SK-N-SH treated with all-trans-retinoic acid at 6 μM for 48 hours (cell line): Measurements from ENCODE around the gene ISG20.

ENCODE experiments used
- ATAC-seq: fragments of 200-7000 bp; cut with Tn5 transposase; 3 replicates; pipeline ENCODE4 v1.9.1; 2020; ENCODE audit warnings: mild to moderate bottlenecking, moderate library complexity
- ARNTL ChIP-seq: fragments of 450-650 bp; formaldehyde crosslinking; IDR thresholded peaks from 2 replicates; pipeline ENCODE4 v1.5.0; 2020; ENCODE audit warnings: low read depth, mild to moderate bottlenecking, moderate library complexity, borderline replicate concordance
- BACH2 ChIP-seq: fragments of 250-450 bp; sonication (Bioruptor Pico); IDR thresholded peaks from 2 replicates; pipeline ENCODE4 v1.9.0; 2021; ENCODE audit warnings: mild to moderate bottlenecking, borderline replicate concordance
- CSDC2 ChIP-seq: fragments of 250-450 bp; sonication (Bioruptor Pico); IDR thresholded peaks from 2 replicates; pipeline ENCODE4 v1.5.0; 2020; ENCODE audit warnings: mild to moderate bottlenecking, moderate library complexity
- ESRRG ChIP-seq: fragments of 250-450 bp; sonication (Bioruptor Pico); IDR thresholded peaks from 2 replicates; pipeline ENCODE4 v1.6.1; 2021; ENCODE audit warnings: mild to moderate bottlenecking
- GLIS3 ChIP-seq: fragments of 250-450 bp; sonication (Bioruptor Pico); IDR thresholded peaks from 2 replicates; pipeline ENCODE4 v1.5.0; 2020; ENCODE audit warnings: mild to moderate bottlenecking, moderate library complexity
- ISL1 ChIP-seq: fragments of 250-450 bp; sonication (Bioruptor Pico); IDR thresholded peaks from 2 replicates; pipeline ENCODE4 v2.1.2; 2022; ENCODE audit warnings: mild to moderate bottlenecking, moderate library complexity
- OSR1 ChIP-seq: fragments of 250-450 bp; sonication (Bioruptor Pico); IDR thresholded peaks from 2 replicates; pipeline ENCODE4 v1.8.0; 2022; ENCODE audit warnings: moderate library complexity, mild to moderate bottlenecking, inconsistent platforms
- PPARA ChIP-seq: fragments of 250-450 bp; sonication (Bioruptor Pico); IDR thresholded peaks from 2 replicates; pipeline ENCODE4 v1.5.0; 2020; ENCODE audit warnings: mild to moderate bottlenecking, borderline replicate concordance
- RARB ChIP-seq: fragments of 250-450 bp; sonication (Bioruptor Pico); IDR thresholded peaks from 2 replicates; pipeline ENCODE4 v1.8.0; 2021; ENCODE audit warnings: mild to moderate bottlenecking, moderate library complexity
- SNAI2 ChIP-seq: fragments of 250-450 bp; sonication (Bioruptor Pico); IDR thresholded peaks from 2 replicates; pipeline ENCODE4 v1.5.0; 2020; ENCODE audit warnings: mild to moderate bottlenecking, moderate library complexity
- TCF4 ChIP-seq: fragments of 250-450 bp; sonication (Bioruptor Pico); IDR thresholded peaks from 2 replicates; pipeline ENCODE4 v1.8.0; 2021; ENCODE audit warnings: mild to moderate bottlenecking, moderate library complexity, borderline replicate concordance
- TOX ChIP-seq: fragments of 250-450 bp; sonication (Bioruptor Pico); IDR thresholded peaks from 2 replicates; pipeline ENCODE4 v1.8.0; 2021; ENCODE audit warnings: mild to moderate bottlenecking, moderate library complexity, borderline replicate concordance
- ZC3H10 ChIP-seq: fragments of 250-450 bp; sonication (Bioruptor Pico); IDR thresholded peaks from 2 replicates; pipeline ENCODE4 v1.5.1; 2021; ENCODE audit warnings: mild to moderate bottlenecking, moderate library complexity
- ZFP3 ChIP-seq: fragments of 250-450 bp; sonication (Bioruptor Pico); IDR thresholded peaks from 2 replicates; pipeline ENCODE4 v1.5.0; 2020; ENCODE audit warnings: mild to moderate bottlenecking, moderate library complexity
- ZFP30 ChIP-seq: fragments of 450-650 bp; formaldehyde crosslinking; IDR thresholded peaks from 2 replicates; pipeline ENCODE4 v1.5.0; 2022; ENCODE audit warnings: mild to moderate bottlenecking, moderate library complexity
- ZNF565 ChIP-seq: fragments of 450-650 bp; formaldehyde crosslinking; conservative IDR thresholded peaks from 2 replicates; pipeline ENCODE4 v1.5.0; 2020; ENCODE audit warnings: low read depth, mild to moderate bottlenecking, moderate library complexity
- ZNF8 ChIP-seq: fragments of 450-650 bp; formaldehyde crosslinking; IDR thresholded peaks from 2 replicates; pipeline ENCODE4 v1.5.0; 2020; ENCODE audit warnings: mild to moderate bottlenecking, moderate library complexity
- TF ChIP-seq, protein P1 (sequence below): fragments of 250-450 bp; sonication (Bioruptor Pico); IDR thresholded peaks from 2 replicates; pipeline ENCODE4 v1.8.0; 2020; ENCODE audit warnings: mild to moderate bottlenecking, moderate library complexity, borderline replicate concordance
- TF ChIP-seq, protein P2 (sequence below): fragments of 250-450 bp; sonication (Bioruptor Pico); IDR thresholded peaks from 2 replicates; pipeline ENCODE4 v1.5.1; 2020; ENCODE audit warnings: low read depth, mild to moderate bottlenecking, moderate library complexity
- TF ChIP-seq, protein P3 (sequence below): fragments of 250-450 bp; sonication (Bioruptor Pico); IDR thresholded peaks from 2 replicates; pipeline ENCODE4 v1.5.0; 2020; ENCODE audit warnings: mild to moderate bottlenecking, moderate library complexity
- TF ChIP-seq, protein P4 (sequence below): fragments of 250-450 bp; sonication (Bioruptor Pico); IDR thresholded peaks from 2 replicates; pipeline ENCODE4 v1.8.0; 2021; ENCODE audit warnings: low read depth, mild to moderate bottlenecking, moderate library complexity, borderline replicate concordance

Gene ISG20

DNA sequence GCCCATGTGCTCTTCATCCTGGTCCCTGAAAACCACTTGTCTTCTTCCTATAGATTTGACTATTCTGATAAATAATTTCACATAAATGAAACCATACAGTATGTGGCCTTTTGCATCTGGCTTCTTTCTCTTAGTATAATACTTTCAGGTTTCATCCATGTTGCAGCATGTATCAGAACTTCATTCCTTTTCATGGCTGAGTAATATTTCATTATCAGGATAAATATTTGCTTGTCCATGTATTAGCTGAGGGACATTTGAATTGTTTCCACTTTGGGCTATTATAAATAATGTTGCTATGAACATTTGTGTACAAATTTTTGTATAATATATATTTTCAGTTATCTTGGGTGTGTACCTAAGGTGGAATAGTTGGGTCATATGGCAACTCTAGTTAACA, 47.4 kb upstream of the ISG20 start (continued):
- TF ChIP-seq ZNF565 (CRISPR knock-in tag) (no peak), OSR1 (CRISPR knock-in tag) (no peak), ISL1 (CRISPR knock-in tag) (no peak), BACH2 (CRISPR knock-in tag) (no peak), TOX (CRISPR knock-in tag) (no peak)

GRCh38 chr15:88603885-88604284, 34.9 kb upstream of the ISG20 start:
- 0 out of 3 replicates have a peak, but pooled peaks have one; percentile 24 for ATAC-seq
- TF ChIP-seq, protein P1, sequence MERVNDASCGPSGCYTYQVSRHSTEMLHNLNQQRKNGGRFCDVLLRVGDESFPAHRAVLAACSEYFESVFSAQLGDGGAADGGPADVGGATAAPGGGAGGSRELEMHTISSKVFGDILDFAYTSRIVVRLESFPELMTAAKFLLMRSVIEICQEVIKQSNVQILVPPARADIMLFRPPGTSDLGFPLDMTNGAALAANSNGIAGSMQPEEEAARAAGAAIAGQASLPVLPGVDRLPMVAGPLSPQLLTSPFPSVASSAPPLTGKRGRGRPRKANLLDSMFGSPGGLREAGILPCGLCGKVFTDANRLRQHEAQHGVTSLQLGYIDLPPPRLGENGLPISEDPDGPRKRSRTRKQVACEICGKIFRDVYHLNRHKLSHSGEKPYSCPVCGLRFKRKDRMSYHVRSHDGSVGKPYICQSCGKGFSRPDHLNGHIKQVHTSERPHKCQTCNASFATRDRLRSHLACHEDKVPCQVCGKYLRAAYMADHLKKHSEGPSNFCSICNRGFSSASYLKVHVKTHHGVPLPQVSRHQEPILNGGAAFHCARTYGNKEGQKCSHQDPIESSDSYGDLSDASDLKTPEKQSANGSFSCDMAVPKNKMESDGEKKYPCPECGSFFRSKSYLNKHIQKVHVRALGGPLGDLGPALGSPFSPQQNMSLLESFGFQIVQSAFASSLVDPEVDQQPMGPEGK (CRISPR knock-in tag): no peak
- TF ChIP-seq PPARA (CRISPR knock-in tag) (no peak), ARNTL (CRISPR knock-in tag) (no peak), ZFP3 (CRISPR knock-in tag) (no peak), CSDC2 (CRISPR knock-in tag) (no peak), SNAI2 (CRISPR knock-in tag) (no peak), RARB (CRISPR knock-in tag) (no peak), ZFP30 (CRISPR knock-in tag) (no peak), ZC3H10 (CRISPR knock-in tag) (no peak), ZNF8 (CRISPR knock-in tag) (no peak), ZNF565 (CRISPR knock-in tag) (no peak), GLIS3 (CRISPR knock-in tag) (no peak), ESRRG (CRISPR knock-in tag) (no peak), TCF4 (CRISPR knock-in tag) (no peak), TOX (CRISPR knock-in tag) (no peak), ISL1 (CRISPR knock-in tag) (no peak), OSR1 (CRISPR knock-in tag) (no peak)
- TF ChIP-seq, protein P2, sequence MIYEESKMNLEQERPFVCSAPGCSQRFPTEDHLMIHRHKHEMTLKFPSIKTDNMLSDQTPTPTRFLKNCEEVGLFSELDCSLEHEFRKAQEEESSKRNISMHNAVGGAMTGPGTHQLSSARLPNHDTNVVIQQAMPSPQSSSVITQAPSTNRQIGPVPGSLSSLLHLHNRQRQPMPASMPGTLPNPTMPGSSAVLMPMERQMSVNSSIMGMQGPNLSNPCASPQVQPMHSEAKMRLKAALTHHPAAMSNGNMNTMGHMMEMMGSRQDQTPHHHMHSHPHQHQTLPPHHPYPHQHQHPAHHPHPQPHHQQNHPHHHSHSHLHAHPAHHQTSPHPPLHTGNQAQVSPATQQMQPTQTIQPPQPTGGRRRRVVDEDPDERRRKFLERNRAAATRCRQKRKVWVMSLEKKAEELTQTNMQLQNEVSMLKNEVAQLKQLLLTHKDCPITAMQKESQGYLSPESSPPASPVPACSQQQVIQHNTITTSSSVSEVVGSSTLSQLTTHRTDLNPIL (CRISPR knock-in tag): no peak
- TF ChIP-seq, protein P3, sequence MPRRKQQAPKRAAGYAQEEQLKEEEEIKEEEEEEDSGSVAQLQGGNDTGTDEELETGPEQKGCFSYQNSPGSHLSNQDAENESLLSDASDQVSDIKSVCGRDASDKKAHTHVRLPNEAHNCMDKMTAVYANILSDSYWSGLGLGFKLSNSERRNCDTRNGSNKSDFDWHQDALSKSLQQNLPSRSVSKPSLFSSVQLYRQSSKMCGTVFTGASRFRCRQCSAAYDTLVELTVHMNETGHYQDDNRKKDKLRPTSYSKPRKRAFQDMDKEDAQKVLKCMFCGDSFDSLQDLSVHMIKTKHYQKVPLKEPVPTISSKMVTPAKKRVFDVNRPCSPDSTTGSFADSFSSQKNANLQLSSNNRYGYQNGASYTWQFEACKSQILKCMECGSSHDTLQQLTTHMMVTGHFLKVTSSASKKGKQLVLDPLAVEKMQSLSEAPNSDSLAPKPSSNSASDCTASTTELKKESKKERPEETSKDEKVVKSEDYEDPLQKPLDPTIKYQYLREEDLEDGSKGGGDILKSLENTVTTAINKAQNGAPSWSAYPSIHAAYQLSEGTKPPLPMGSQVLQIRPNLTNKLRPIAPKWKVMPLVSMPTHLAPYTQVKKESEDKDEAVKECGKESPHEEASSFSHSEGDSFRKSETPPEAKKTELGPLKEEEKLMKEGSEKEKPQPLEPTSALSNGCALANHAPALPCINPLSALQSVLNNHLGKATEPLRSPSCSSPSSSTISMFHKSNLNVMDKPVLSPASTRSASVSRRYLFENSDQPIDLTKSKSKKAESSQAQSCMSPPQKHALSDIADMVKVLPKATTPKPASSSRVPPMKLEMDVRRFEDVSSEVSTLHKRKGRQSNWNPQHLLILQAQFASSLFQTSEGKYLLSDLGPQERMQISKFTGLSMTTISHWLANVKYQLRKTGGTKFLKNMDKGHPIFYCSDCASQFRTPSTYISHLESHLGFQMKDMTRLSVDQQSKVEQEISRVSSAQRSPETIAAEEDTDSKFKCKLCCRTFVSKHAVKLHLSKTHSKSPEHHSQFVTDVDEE (CRISPR knock-in tag): no peak
- TF ChIP-seq, protein P4, sequence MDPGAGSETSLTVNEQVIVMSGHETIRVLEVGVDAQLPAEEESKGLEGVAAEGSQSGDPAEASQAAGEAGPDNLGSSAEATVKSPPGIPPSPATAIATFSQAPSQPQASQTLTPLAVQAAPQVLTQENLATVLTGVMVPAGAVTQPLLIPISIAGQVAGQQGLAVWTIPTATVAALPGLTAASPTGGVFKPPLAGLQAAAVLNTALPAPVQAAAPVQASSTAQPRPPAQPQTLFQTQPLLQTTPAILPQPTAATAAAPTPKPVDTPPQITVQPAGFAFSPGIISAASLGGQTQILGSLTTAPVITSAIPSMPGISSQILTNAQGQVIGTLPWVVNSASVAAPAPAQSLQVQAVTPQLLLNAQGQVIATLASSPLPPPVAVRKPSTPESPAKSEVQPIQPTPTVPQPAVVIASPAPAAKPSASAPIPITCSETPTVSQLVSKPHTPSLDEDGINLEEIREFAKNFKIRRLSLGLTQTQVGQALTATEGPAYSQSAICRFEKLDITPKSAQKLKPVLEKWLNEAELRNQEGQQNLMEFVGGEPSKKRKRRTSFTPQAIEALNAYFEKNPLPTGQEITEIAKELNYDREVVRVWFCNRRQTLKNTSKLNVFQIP: no peak

- ATAC-seq: peak; percentile 26
- TF ChIP-seq ZFP3 (CRISPR knock-in tag): no peak
- TF ChIP-seq RARB (CRISPR knock-in tag): no peak
- TF ChIP-seq, protein P4: no peak
- TF ChIP-seq GLIS3 (CRISPR knock-in tag): no peak
- no peak for TF ChIP-seq SNAI2 (CRISPR knock-in tag)
- no peak for TF ChIP-seq BACH2 (CRISPR knock-in tag)
- TF ChIP-seq, protein P2 (CRISPR knock-in tag): no peak
- TF ChIP-seq ZNF565 (CRISPR knock-in tag): no peak
- TF ChIP-seq, all 23 proteins: peak for 0
Measured at GRCh38 chr15:88604381-88605188, 34.2 kb upstream of the ISG20 start.
